OCI-M2 (cell line): ENCODE results near the gene TMEM219.
A peak's percentile ranks its signal among the peaks of the same experiment; 100 is the strongest.
"Not testable (repeated sequence)": the region's sequence is repeated elsewhere in the genome, so short reads cannot be mapped to it uniquely, and the experiment has no call there.

ENCODE experiments used
- DNase-seq: peaks from one replicate; lab custom pipeline; 2025; ENCODE audit not compliant: unreplicated experiment; lab: John Stamatoyannopoulos, UW

Gene TMEM219

DNA sequence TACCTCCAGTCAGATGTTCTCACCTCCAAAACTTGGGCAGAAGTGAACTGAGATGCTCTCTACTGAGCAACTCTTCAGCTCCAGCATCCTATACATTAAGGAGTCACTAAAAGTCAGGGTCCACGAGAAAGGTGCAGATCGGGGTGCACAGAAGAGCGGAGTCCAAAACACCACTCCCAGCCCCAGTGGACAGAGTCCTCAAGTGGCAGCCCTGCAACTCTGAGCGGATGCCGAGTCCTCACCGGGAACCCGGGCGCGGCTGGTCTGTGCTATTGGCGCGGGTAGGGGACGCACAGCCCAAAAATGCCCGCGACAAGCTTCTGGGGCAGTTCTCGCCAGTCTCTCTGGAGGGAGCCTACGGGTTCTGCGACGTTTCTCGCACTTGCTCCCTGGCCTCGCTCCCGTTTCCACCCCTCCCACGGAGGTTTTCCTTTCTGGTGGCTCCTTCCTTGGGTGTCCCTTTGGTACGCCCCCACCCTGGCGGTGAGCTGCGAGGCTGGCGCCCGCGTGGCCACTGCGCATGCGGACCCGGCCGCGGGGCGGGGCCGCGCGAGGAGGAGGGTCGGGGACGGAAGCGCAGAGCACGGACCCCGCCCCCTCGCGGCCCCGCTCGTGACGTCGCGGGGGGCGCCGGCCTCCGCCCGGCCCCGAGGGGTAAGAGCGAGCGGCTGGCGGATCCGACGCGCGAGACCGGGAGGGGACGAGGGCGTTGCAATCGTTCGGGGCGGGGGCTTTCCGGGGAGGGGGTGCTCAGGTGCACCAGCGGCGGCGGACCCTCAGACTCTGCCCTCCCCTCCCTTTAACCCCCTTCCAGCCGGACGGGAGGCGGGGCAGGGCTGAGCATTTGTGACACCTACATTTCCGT, at the start of gene TMEM219:
TMEM219 (plus strand) TSS at position 601 of the 865 bp plus-strand sequence. CDS start 1,065 bp downstream, outside the sequence.
- DNase-seq, result peak; percentile 78

GRCh38 chr16:29912087-29912486, 49.8 kb upstream of the TMEM219 start:
- DNase-seq, result no peak

DNA sequence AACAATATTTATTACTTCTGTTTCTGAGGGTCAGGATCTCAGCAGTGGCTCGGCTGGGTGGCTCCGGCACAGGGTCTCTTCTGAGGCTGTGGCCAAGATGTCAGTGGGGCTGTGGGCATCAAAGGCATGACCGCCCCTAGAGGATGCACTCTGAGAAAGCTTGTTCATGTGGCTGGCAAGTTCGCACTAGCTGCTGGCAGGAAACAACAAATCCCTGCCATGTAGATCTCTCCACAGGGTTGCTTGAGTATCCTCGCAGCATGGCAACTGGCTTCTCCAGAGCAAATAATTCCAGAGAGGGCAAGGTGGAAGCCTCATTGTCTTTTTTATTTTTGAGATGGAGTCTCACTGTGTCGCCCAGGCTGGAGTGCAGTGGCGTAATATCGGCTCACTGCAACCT, 48.4 kb upstream of the TMEM219 start:
- DNase-seq, result no peak

DNA sequence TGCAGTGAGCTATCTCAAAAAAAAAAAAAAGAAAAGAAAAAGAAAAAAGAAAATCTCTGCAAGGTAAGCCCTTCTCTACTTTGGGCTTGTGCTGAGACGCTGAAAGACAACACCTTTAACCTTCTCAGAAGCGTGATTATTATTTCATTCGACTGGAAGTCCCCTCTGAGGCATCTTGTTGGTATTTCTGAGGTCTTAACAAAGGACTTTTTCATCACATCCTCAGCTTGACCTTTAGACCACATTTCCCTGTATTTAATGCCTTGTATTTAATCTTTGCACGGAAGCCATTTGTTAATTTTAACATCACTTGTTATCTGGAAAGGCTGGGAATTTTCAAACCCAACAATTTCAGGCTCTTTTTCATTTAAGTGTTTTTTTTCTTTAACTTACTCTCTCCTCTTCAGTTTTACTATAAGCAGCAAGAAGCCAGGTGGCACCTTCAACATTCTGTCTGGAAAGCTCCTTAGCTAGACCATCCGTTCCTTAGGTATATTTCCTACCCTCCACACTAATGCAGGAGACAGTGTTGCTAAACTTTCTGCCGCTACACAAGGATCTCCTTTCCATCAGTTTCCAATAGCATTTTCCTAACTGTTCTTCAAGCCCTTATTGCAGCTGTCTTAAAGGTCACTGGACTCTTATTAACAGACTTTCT, 46.2 kb upstream of the TMEM219 start:
- no peak for DNase-seq

DNA sequence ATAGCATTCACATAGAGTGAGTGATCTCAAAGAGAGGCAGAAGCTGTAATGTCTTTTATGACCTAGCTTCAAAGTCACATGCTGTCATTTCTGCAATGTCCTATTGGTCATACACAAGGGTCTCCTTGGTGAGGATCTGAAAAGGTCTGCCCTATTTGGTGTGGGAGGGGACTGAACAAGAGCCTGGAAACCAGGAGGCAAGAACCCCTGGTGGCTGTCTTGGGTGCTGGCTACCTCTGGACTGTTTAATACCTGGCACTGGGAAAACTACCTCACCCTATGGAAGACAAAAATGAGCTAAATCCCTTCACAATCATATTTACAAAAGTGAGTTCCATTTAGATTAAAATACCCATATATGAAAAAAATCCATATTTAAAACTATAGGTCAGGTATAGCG, 44.9 kb upstream of the TMEM219 start:
- DNase-seq, result no peak

DNA sequence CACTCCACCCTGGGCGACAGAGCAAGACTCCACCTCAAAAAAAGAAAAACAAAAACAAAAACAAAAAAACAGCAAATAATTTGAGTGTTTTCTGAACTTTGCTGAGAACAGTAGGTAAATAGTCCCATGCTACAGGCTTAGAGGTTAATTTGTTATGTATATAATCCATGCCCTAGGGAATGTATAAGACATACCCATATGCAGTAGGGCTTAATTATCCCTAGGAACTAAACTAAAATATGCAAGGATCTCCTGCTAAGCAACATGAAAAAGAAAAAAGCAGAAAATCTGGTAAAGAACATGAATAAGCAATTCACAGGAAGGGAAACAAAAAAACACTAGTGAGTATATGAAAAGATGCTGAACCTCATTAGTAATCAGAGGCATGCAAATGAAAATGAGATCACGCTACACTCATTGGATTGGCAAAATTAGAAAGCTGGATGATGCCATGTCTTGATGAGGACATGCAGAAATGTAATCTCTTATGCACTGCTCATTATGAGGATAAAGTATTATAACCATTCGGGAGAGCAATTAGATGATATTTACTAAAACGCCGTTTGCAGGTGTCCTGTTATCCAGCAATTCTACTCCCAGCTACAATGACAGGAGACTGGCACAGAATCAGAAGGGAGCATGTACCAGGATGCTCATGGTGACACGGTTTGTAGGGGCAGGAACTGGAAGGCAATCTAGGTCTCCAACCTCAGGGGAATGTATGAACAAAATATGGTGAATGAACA, 41.4 kb upstream of the TMEM219 start:
- DNase-seq, result no peak

- DNase-seq, result no peak
Measured at GRCh38 chr16:29921034-29921385, 40.9 kb upstream of the TMEM219 start.

DNA sequence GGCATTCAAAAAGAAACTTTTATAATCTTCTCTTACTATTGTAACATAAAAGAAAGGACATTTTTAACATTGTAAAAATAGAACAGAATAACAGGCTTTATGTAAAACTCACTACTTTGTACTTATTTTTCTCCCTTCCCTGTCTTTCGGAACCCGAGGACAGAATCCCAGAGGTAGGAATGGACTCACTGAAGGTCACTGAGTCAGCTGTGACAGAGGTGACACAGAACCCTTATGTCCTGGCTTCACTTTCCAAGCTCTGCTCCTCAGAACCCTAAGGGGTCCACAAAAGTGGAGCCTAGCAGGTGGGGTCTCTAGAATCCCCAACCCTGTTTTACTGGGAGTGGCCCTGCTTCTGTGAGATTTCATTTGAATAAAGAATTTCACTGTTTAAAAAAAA, 39.6 kb upstream of the TMEM219 start:
- DNase-seq, result no peak

DNA sequence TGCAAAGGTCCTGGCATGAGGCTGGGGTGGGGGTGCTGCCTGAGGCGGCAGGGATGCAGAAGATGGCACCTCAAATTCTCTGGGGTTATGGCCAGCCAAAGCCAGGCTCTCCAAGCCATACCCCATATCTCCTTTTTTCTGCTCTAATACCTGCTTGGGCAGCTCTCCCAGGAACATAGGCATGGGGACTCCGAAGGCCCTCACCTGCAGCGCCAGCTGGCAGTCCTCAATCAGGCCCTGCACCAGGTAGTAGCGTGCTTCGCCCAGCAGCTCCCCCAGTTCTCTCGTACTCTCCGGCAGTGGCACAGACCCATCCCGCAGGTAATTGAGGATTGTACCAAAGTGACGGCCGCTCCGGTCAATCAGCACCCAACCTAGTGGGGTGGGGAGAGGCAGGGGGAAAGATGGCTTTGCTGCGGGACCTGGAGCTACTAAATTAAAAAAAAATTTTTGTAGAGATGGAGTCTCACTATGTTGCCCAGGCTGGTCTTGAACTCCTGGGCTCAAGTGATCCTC, 38.8 kb upstream of the TMEM219 start:
- no peak for DNase-seq

DNA sequence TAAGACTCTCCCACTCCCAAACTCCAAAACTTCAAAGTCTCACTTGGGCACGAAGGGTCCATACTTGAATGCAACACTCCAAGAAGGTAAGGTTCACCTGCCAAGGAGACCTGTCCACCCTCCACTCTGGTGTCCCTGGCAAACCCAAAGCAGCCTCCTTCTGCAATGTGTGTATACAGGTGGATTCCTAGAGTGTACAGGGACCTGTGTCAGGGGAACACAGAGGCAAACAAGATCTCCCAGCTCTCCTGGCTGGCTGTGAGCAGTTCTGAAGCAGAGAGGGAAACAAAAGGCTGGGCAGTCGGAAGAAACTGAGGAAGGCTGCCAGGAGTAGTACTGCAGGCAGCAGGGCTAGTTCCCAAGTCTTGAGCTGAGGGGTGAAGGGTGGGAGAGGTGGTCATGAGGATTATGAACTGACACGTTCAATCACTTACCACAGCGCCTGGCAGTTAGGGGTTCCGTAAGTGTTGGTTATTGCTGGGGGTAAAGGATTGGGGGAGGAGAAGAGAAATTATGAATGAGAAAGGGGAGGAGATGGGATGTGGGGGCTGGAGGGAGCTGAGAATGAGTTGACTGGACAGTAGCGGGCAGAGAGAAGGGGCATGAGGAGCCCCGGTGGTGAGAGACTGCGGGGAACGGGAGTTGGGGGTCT, 36.6 kb upstream of the TMEM219 start:
- no peak for DNase-seq

DNA sequence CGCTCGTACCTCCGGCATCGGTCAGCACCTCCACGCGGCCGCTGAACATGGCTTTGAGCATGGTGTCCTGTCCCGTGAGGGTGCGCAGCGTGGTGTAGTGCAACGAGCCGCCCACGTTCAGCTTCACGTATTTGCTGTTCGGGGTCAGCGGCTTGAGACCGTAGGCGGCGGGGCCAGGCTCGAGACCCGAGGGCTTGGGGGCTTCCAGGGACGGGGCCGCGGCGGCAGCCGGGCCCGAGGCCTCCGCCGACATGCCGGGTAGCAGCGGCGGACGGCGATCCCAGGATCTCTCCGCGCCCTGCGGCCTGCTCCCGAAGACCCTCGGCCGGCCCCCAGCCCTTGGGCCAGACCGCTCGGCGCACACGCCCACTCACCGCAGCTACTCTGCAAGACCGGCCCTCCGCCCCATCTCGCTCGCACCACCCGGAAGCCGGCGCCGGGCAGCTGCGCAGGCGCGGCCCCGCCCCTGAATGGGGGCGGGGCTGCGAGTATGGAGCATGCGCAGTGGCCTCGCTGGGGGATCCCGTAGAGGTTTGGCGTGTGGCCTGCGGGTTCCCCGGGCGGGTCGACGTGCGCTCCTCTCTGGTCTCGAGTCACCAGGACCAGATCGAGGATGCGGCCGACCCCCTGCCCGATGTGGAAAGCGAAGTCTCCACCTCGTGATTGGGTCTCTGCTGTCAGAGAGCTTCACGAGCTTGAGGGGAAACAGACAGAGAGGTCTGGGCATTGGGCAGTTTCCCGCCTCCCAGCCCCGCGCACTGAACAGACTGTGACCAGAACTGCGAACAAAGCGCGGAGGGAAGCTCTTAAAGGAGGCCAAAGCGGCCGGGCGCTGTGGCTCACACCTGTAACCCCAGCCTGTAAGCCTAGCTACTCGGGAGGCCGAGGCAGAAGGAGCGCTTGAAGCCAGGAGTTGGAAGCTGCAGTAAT, 35.8 kb upstream of the TMEM219 start, which contains the start of gene KCTD13:
KCTD13 (minus strand) TSS at position 446 of the 930 bp plus-strand sequence; CDS start at position 253, 193 bp downstream.
- peak; percentile 59 for DNase-seq

- DNase-seq, result no peak
Measured at GRCh38 chr16:29926711-29927052, 35.2 kb upstream of the TMEM219 start.

GRCh38 chr16:29927070-29927905, 34.6 kb upstream of the TMEM219 start:
- no peak for DNase-seq

- not testable (repeated sequence) for DNase-seq
Measured at GRCh38 chr16:29931750-29932149, 30.1 kb upstream of the TMEM219 start.

DNA sequence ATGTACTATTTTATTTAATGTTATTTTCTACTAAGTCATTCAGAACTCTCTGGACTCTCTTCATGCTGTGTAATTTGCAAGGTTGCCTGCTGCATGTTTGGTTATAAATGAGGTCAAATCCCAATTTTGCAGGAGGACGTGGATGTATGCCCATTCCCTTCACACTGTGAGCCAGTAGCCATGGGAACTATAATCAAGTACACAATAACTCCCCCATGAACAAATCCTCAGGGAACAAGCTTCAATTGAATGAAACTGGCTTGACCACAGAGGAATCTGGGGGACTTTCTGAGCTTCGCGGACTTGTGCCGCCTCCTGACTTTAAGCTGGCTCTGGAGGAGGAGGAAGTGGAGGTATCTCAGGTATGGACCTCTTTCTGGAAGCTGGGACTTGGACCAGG, 21.2 kb upstream of the TMEM219 start:
- no peak for DNase-seq

DNA sequence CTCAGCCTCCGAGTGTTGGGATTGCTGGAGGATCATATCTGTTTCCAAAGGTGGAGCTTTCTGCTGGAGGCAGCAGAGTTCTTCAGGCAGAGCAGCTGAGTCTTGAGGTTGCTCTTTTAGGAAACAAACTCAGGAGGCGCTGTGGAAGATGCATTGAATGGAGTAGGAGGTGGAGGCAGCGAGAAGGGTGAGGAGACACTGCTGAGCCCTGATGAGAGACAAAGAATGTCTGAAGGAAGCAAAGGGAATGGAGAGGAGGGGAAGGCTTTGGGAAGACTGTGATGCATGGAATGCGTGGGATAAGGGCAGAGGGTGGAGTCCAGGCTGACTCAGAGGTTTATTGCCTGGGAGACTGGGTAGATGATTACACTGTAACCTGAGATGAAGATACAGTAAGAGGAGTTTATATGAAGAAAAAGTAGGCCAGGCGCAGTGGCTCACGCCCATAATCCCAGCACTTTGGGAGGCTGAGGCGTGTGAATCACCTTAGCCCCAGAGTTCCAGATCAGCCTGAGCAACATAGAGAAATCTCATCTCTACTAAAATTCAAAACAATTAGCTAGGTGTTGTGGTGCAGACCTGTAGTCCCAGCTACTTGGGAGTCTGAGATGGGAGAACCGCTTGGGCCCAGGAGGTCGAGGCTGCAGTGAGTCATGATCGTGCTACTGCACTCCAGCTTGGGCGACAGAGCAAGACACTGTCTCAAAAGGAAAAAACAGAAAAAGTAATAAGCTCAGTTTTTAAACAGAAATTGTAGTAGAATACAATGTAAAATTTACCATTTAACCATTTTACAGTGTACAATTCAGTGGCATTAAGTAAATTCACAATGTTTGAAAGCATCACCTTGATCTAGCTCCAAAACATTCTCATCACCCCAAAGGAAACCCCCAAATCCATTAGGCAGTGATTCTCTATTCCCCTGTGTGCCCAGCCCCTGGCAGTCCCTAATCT, 17.8 kb upstream of the TMEM219 start:
- DNase-seq, result no peak

DNA sequence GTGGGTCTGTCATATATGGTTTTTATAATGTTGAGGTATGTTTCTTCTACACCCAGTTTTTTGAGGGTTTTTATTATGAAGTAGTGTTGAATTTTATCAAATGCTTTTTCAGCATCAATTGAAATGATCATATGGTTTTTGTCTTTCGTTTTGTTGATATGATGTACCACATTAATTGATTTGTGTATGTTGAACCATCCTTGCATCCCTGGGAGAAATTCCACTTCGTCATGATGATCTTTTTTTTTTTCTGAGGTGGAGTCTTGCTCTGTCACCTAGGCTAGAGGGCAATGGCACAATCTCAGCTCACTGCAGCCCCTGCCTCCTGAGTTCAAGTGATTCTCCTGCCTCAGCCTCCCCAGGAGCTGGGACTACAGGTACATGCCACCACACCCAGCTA, 14.0 kb upstream of the TMEM219 start:
- DNase-seq, result no peak
